ENCODE data around the gene SCGB1C1. TPM values are rescaled to one million over a fixed set of nuclear protein-coding genes. Genes with fewer than 3 reads are reported as not detected.

Gene SCGB1C1
- total RNA-seq, 1 donor = not detected

DNA sequence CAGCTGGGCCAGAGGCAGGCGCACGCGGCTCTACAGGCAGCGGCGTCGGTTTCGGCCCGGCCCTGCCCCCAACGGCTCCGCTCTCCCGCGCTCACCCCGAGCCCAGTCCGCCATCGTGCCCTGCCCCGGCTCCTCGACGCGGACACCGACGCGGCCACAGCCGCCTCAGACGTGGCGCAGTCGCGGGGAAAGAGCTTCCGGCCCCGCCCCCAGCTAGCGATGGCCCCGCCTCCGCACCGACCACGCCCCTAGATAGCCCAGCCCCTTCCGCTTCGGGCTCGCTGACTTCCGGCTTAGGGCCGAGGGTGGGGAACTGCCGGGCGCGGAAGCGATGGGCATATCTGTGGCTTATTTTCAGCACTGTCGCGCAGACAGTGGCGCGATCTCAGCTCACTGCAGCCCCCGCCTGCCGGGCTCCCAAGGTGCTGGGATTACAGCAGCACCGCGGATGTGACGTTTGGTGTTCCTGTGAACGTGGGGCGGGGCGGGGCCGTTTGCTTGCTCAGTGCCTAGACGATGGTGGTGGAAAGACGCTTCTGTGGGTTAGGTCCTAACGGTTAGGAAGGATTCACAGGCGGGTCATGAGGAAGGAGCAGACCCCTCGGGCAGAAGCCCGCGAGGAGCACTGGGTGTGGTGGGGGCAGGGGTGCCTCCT, 14.5 kb downstream of the SCGB1C1 start, which contains the start of the genes BET1L and RIC8A:
TSS of gene BET1L (minus strand) at position 192 of the 655 bp plus-strand sequence. CDS start at position 114, 78 bp downstream.
TSS of gene RIC8A (plus strand) at position 501 of the 655 bp plus-strand sequence. CDS start 1,147 bp downstream, outside the sequence.
- DNase-seq (ENCODE audit: low read depth) = peak; percentile 98
- TF ChIP-seq, protein P1, sequence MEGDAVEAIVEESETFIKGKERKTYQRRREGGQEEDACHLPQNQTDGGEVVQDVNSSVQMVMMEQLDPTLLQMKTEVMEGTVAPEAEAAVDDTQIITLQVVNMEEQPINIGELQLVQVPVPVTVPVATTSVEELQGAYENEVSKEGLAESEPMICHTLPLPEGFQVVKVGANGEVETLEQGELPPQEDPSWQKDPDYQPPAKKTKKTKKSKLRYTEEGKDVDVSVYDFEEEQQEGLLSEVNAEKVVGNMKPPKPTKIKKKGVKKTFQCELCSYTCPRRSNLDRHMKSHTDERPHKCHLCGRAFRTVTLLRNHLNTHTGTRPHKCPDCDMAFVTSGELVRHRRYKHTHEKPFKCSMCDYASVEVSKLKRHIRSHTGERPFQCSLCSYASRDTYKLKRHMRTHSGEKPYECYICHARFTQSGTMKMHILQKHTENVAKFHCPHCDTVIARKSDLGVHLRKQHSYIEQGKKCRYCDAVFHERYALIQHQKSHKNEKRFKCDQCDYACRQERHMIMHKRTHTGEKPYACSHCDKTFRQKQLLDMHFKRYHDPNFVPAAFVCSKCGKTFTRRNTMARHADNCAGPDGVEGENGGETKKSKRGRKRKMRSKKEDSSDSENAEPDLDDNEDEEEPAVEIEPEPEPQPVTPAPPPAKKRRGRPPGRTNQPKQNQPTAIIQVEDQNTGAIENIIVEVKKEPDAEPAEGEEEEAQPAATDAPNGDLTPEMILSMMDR (IDR thresholded peaks at IDR 0.05; ENCODE audit: insufficient read depth, low read length) = no peak
- H3K4me3 ChIP-seq (ENCODE audit: low read depth, low read length) = peak within 1 kb of the TSS; percentile 80

DNA sequence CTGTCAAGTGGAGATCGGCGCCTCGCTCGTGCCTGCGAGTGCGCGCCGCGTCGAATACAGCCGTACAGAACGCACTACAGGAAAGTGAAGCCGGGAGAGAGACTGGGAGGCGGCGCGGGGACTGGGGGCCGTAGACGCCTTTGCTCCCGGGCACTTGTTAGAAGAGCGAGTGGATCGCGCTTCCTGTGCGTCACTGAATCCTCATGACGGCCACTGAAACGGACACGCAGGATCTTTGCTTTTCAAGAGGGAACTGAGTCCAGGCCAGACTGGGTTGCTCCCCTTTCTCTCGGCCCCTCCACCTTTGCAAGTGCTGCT, 14.9 kb downstream of the SCGB1C1 start:
- peak; percentile 69 for DNase-seq (ENCODE audit: low read depth)
- TF ChIP-seq, protein P1 (IDR thresholded peaks at IDR 0.05; ENCODE audit: insufficient read depth, low read length) = no peak
- peak overlapping the region; percentile 80 for H3K4me3 ChIP-seq (ENCODE audit: low read depth, low read length)

DNA sequence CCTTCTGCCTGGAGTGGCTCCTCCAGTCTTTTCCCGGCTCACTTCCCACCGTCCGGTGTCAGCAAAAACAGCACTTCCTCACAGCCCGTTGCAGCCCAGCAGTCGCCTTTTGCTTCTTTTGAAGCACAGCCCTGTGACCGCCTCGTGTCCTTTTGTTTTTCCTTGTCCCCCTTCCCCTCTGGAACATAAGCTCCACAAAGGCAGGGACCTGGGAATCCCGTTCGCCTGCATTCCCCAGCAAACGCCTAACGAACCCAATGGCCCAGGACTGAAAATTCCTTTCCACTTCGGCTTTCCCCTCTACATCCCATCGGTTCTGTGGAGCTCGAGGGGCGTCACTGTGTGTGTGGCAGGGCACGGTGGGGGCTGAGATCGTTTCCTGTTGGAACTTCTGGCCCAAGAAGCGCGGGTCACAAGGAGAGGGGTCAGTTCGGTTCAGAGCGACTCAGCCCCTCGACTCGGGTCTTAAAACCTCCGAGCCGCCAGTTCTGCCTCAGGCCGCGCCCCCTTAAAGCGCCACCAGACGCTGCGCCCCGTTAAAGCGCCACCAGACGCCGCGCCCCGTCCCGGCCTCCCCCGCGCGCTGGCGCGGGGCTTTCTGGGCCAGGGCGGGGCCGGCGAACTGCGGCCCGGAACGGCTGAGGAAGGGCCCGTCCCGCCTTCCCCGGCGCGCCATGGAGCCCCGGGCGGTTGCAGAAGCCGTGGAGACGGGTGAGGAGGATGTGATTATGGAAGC, 15.5 kb downstream of the SCGB1C1 start:
- peak overlapping the region; percentile 80 for H3K4me3 ChIP-seq (ENCODE audit: low read depth, low read length)
- TF ChIP-seq, protein P1 (IDR thresholded peaks at IDR 0.05; ENCODE audit: insufficient read depth, low read length) = no peak
- DNase-seq (ENCODE audit: low read depth) = peak; percentile 58

DNA sequence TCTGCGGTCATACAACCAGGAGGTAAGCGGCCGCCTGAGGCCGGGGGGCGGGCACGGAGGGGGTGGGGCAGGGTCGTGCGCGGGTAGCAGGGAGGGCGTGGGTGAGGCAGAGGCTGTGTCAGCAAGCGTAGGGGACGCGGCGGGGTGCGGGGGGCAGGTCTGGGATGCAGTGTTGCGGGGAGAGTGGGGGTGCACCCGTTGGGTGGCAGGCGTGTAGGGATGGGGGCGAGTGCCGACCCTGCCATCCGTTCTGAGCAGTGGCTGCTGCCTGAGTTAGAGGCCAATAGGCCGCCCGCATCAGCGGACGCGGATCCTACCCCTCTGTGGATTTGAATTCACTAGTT, 16.0 kb downstream of the SCGB1C1 start:
- no peak for DNase-seq (ENCODE audit: low read depth)
- TF ChIP-seq, protein P1 (IDR thresholded peaks at IDR 0.05; ENCODE audit: insufficient read depth, low read length) = no peak
- H3K4me3 ChIP-seq (ENCODE audit: low read depth, low read length) = peak overlapping the region; percentile 80

DNA sequence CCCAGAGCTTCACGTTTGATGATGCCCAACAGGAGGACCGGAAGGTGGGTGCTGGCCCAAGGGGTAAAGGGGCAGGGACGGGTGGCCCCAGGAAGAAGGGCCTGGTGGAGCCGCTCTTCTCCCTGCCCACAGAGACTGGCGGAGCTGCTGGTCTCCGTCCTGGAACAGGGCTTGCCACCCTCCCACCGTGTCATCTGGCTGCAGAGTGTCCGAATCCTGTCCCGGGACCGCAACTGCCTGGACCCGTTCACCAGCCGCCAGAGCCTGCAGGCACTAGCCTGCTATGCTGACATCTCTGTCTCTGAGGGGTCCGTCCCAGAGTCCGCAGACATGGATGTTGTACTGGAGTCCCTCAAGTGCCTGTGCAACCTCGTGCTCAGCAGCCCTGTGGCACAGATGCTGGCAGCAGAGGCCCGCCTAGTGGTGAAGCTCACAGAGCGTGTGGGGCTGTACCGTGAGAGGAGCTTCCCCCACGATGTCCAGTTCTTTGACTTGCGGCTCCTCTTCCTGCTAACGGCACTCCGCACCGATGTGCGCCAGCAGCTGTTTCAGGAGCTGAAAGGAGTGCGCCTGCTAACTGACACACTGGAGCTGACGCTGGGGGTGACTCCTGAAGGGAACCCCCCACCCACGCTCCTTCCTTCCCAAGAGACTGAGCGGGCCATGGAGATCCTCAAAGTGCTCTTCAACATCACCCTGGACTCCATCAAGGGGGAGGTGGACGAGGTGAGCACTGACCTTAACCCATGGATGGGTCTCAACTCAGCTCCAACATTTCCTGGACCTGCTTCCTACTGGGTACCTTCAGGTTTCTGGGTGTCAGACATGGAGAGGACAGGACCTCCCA, 16.6 kb downstream of the SCGB1C1 start:
- H3K4me3 ChIP-seq (ENCODE audit: low read depth, low read length) = peak overlapping the region; percentile 80
- DNase-seq (ENCODE audit: low read depth) = no peak
- TF ChIP-seq, protein P1 (IDR thresholded peaks at IDR 0.05; ENCODE audit: insufficient read depth, low read length) = no peak

DNA sequence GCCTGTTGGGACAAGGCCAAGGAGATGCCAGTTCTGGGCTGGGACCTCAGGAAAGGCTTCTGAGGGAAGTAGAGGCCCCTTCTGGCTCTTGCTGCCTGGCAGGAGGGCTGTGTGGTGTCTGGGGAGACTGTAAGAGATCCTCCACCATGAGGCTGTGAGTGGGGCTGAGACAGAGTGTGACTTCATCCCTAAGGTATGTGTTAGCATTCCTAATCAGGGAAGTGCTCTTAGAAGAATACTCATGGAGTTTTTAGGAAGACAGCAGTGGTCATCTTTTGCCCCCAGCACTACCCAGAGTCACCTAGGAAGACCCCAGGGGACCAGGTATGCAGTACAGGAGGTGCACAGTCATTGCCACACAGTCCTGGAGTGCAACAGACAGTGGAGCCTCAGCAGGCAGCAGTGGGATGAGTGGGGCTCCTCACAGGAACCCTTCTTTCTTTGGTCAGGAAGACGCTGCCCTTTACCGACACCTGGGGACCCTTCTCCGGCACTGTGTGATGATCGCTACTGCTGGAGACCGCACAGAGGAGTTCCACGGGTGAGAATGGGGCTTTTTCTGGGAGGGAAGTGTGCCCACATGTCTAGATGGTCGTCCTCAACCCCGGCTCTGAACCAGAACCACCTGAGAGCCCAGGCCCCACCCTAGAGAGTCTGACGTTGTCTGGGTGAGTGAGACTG, 17.4 kb downstream of the SCGB1C1 start:
- TF ChIP-seq, protein P1 (IDR thresholded peaks at IDR 0.05; ENCODE audit: insufficient read depth, low read length) = no peak
- peak; percentile 72 for DNase-seq (ENCODE audit: low read depth)
- peak overlapping the region; percentile 80 for H3K4me3 ChIP-seq (ENCODE audit: low read depth, low read length)
